ENCODE data around the gene CLRN2.
A peak's percentile ranks its signal among the peaks of the same experiment; 100 is the strongest.
"Not testable (repeated sequence)": the region's sequence is repeated elsewhere in the genome, so short reads cannot be mapped to it uniquely, and the experiment has no call there.

CLRN2 gene

DNA sequence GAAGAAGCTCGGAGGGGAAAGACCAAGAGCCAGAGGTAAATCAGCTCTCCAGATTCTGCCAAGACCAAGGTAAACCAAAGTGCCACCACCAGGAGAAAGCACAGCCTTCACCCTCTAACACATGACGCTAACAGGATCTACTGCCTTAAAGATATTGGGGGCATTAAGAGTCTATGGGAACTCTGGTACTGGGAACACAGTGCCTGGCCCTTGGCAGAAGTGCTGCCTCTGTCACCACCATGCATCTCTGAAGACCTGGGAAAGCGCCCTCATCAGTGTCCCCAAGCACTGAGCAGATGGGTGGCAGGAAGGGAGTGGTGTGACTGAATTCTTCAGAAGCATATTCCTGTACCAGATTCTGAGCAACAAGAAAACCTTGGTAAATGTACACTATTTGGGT lies 4.4 kb upstream of the CLRN2 start:
- no peak for DNase-seq

DNA sequence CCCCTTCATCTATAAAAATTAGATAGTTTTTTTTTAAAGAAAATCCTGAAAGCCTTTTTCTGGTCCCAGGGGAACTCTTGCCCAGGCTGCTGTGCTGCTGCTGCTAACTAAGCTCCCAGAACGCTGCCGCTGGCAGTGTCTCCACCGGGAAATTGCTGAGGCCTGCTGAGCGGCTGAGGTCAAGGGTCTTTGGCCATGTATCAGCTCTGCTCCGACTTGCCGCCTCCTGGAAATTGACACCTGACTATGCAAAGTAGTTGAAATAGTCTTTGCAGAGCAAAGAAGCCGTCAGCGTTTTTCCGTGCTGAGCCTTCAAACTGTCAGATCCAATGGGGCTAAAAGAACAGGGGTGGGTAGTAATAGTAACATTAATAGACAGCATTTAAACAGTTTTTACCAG lies 3.9 kb upstream of the CLRN2 start:
- no peak for DNase-seq

DNA sequence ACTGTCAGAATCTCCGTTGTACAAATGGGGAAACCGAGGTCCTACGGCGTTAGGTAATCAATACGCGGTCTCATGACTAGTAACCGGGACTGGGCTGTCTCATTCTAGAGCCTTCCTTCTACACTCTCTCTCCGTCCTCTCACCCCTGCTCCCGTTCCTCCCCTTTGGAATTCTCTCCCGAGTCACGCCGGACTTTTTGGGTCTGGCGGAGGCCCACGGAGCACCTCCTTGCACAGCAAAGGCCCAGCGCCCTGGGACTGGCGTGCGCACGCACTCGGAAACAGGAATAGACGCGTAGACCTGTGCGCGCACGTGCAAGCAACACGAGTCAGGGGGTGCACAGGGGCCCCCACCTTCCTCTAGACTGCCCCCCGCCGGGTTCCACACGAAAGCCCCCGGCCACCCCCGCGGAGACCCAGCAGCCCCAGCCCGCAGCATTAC lies 3.4 kb upstream of the CLRN2 start:
- peak; percentile 73 for DNase-seq

DNA sequence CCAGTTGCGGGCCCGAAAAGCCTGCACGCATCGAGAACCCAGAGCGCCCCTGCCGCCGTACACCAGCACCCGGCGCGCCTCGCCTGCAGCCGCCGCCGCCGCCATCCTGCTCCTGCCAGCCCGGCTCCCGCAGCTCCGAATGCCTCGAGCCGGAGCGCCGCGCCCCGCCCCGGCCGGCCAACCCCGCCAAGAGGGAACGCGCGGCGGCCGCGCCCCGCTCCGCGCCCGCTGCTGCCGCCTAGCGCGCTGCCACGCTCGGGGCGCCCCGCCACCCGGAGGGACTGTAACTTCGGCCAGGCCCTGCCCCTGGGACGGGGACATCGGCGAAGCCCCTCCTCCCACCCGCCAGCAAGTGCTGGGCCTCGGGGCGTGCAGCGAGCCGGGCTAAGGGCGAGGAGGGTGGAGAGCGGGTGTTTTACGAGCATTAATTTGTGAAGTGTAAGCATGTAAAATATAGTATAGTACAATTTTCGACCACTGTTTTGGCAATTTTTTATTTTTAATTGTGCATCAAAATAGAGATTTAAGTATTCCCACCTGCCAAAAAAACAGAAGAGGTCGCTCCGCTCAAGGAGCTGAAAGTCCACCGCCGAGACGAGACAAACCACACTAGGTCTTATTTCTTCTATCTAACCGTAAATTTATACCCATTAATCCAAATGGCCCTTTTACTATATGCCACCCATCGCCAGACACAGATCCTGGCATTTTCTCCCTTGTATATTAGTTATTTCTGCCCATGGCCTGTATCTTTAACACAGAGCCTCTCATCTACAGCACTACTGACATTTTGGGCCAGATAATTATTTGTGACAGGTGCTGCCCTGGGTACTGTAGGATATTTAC lies 2.8 kb upstream of the CLRN2 start, which contains the start of gene QDPR:
TSS of gene QDPR (minus strand) at position 141 of the 846 bp plus-strand sequence. CDS start at position 105, 36 bp downstream.
- peak; percentile 91 for DNase-seq

DNA sequence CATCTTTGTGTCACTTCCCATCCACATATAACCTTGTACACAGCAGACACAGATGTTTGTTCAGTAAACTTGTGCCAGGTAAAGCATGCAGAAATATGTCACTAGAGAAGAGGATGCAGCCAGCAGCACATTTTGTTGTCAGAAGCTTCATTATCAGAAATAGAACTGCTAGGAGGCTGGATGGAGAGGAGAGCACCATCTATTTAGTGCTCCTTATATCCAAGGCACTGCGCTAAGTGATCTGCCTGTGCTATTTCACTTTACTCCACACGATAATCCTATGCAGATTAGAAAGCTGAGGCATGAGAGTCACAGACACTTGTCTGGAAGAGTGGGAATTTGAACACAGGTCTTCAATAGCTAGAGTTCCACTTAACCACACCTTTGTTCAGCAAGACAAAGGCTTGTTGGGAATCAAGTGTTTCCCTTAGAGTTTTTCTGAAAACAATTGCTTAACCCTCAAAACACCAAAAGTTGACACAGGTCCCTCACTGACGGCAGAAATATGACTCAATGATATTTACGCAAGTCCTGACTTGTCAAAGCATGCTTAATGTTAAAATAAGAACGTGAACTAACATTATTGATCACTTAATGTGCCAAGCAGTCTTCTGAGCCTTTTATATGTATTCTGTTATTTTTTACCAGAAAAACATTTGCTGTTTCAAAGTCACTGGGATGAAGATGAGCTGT lies 1.8 kb upstream of the CLRN2 start:
- no peak for DNase-seq

DNA sequence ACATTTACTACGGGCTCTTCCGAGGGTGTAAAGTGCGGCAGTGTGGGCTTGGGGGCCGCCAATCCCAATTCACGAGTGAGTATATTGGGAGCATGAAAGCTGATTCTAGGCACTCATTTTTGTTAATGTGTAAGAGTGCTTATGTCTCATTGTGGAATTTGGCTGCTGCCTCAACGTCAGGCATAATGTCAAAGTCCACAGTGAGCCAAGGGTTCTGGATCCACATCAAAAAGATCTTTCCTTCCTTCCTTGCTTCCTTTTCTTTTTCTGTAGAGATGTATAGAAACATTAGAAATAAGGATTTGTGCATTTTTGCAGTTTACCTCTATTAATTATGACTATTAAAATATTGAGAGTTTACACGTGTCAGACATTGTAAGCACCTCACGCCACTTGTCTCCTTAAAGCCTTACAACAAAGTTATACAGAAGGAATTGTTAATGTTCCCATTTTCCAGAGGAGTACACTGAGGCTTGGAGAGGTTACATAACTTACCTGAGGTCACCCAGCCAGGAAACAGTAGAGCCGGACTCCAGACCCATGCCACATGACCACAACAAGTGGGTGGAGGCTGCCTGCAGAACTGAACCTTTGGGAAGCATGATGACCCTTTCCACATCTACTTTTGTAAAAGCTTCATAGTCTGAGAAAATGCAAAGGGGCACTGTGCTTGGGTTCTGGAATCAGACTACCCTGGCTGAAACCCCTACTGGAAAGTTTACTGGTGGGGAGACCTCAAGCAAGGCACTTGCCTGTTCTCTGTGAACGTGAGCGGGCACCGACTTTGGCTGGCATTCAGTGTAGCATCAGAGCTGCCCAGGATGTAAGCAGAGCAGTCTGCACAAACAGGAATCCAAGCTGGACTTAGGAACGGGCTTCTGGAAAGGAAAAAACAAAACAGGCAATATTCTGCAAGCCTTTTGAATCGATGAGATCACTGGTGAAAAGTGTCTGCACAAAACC lies 761 bp downstream of the CLRN2 start:
- no peak for DNase-seq

DNA sequence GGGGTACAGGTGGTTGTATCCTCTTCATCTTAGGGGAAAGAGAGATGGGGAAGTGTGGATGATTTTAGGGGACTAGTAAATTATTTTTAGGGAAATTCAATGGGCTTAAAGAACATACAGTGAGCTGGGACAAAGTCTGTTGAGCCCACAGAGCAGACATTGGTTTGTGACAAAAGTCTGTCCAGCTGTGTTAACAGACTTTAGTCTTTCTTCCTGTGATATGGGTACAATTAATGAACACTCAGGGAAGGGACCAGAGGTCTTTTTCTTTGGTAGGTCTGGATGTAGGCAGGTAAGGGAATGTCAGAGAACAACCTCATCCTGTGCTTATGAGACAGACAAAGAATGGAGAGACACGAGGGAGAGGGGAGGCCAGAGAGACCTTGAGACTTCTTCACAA lies 2.0 kb downstream of the CLRN2 start:
- DNase-seq: no peak

DNA sequence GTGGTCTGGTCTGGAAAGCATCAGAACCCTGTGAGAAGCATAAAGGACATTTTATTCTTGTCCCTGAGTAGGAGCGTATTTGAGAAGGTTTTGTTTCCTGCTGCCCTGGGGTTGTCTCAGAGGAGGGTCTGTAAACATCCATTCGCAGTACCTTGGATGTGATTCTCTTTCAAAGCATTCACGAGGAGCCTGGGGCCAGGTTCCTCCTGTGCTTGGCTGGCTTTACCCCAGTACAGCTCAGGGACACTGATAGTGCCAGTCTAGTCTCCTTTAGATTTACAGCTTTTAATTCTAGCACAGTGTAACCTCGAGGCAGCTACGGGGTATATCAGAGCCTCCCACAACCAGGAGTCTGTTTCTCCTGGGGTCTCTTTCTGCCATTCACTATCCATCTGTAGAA lies 2.7 kb downstream of the CLRN2 start:
- no peak for DNase-seq

DNA sequence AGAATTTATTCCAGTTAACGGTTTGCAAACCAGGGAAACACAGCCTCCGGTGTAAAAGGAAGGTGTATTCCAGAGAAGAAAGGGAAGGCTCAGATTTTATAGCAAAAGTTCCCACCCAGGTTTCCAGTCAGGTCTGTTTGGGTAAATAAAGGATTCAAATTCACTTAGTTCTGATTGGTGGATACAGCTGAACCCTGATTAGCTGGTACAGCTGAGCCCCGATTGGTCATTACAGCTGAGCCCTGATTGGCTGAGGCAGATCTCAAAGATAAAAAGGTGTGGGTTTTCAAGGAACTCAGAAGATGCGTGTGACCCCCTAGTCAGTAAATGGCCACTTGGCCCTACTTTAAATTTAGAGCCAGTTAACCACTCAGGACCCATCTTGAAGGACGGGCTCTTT lies 6.6 kb downstream of the CLRN2 start:
- DNase-seq: no peak

DNA sequence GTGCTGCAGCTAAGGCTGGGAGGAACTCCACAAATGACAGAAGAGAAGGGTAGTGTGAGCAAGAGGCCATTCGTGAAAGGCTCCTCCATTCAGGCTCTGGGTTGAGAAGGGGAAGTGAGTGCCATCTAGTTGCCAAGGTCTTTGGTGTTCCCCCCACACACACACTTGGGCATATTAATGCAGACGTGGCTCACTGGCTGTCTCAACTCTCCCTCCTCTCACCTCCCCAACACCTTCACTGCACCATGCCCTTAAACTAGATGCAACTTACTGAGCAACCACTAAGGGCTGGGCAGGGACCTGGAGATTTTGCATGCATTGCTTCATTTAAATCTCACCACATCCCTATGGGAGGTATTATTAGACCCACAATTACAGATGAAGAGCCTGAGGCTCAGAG lies 8.7 kb downstream of the CLRN2 start:
- no peak for DNase-seq

DNA sequence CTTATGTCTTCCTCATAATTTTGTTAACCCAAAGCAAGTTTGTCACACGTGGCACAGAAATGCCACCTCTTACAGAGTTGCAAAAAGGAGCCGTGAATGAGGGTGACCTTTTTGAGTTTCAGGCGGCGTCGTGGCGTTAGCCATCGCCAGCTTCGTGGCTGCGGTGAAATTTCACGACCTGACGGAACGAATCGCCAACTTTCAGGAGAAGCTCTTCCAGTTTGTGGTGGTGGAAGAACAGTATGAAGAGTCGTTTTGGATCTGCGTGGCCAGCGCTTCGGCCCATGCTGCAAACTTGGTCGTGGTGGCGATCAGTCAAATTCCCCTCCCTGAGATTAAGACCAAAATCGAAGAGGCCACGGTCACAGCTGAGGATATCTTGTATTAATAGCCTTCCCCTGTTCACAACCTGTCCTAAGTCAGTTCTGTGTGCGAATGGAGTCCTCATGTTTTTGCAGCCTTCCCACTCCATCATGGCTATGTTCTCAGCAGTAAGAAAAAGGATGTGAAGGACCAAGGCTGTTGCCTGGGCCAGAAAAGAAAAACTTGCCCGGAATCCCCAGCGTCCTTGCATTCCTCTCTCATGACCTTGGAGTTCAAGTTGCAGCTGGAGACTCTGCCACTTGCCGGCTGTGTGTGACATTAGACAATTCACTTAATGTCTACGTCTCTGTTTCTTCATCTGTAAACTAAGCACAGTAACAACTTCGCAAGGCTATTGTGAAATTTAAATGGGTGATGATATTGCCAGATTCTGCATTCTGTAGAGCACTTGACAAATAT lies 11.9 kb downstream of the CLRN2 start:
- no peak for DNase-seq

DNA sequence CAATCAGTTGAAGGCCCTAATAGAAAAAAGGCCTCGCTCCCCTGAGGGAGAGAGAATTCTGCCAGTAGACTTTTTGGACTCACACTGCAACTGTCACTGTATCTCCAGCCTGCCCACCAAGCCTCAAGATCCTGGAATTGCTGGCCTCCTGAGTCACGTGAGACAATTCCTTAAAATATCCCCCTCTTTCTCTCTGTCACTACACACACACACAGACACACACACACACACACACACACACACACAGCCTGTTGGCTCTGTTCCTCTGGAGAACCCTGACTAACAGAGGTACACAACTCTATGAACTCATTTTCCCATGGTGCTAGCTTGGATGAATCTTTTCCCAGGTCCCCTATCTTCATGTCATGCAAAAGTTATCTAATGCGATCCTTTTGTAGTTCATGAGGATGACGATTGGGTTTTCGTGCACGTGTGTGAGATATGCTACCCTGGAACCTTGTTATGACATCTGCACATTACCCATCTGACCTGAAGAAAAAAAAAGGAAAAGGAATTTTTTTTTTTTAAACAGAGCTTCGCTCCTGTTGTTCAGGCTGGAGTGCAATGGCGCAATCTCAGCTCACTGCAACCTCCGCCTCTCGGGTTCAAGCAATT lies 13.7 kb downstream of the CLRN2 start:
- no peak for DNase-seq

DNA sequence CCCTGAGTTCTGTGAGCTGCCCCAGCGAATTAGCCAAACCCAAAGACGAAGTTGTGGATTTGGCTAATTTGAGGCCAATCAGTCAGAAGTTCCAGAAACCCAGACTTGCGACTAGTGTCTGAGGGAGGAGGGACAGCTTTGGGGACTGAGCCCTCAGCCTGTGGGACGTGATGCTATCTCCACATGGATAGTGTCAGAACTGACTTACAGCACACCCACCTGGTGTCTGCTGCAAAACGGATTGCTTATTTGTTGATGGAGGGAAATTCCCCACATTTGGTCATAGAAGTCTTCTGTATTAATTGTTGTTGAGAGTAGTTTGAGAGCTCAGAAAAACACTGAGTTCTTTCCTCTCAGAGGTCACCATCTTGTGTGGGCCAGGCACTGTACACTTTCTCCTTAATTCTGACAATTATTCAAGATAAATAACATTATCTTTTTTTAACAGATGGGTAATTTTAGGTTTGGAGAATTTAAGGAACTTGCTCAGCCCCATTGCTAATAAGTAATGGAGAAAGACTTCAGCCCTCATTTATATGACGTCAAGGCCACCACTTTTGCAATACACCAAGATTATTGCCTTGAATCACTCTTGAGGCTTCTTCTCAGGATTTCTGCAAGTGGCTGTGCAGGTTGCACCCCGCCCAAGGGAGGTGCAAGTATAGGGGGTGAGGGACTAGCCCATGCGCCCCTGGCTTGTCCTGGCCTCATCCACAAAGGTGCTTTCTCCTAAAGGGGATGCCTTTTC lies 16.7 kb downstream of the CLRN2 start:
- no peak for DNase-seq

DNA sequence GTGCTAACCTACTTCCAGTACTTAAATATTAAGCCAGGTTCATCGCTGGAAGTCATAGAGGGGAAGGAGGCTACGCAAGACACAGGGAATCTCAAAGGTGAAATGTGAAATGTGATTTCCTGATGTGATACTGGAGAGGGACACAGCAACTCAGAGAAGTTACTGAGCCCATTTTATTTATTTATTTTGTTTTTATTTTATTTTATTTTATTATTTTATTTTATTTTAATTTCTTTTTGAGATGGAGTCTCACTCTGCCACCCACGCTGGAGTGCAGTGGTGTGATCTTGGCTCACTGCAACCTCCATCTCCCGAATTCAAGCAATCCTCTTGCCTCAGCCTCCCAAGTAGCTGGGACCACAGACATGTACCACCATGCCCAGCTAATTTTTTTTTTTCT lies 19.7 kb downstream of the CLRN2 start:
- no peak for DNase-seq

DNA sequence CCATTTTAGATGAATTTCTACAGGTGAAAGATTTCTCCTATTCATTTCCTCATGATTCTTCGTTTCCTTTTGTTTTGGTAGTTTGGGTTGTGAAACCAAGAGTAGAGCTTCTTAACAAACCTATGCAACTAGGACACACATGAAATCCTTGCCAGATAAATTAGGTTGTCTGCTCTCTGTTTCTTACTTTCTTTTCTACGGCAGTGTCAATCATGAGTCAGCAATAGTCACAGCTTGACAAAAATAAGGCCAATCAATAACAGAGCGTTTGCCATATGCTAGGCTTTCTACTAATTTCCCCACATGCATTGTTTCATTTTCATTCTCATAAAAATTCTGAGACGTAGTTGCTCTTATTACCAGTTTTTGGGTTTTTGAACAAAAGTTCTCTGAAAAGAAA lies 20.3 kb downstream of the CLRN2 start:
- DNase-seq: no peak

DNA sequence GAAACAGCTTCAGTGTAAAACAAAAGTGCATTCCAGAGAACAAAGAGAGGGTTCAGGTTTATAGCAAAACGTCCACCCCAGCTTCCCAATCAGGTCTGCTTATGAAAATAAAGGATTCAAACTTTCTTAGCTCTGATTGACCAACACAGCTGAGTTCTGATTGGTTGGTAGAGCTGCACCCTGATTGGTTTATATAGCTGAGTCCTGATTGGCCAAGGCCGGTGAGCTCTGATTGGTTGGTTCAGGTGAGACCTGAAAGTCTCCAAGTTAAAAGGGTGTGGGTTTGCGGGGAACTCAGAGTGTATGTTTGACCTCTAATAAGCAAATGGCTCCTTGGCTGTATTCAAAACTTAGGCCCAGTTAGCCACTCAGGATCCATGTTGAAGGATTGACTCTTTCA lies 20.9 kb downstream of the CLRN2 start:
- peak; percentile 15 for DNase-seq

DNA sequence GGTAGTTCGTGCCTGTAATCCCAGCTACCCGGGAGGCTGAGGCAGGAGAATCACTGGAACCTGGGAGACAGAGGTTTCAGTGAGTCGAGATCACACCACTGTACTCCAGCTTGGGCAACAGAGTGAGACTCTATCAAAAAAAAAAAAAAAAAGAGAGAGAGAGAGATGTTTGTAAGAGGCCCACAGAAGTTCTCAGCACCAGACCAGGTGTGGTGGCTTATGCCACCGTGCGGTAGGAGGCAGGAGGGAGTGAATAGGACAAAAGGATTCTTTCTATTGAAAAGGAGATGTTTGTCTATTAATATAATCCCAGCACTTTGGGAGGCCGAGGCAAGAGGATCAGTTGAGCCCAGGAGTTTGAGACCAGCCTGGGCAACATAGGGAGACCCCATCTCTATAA lies 22.1 kb downstream of the CLRN2 start:
- not testable (repeated sequence) for DNase-seq

DNA sequence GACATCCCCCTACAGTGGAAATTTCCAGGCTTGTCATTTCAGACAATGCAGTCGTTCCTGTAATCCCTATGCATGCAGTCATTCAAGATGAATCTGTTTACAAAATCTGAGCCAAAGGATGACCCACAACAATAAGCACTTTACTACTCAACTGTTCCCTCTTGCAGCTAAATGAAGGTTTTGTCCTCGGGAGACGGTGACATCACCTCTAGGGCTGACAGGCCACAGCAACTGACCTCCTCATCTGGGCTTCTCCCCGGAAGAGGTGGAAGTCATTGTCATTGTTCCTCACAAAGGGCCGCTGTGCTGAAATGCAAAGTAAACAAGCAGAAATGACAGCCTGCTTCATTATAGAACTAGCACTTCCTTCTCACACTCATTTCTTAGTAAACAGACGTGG lies 29.2 kb downstream of the CLRN2 start:
- DNase-seq: no peak

DNA sequence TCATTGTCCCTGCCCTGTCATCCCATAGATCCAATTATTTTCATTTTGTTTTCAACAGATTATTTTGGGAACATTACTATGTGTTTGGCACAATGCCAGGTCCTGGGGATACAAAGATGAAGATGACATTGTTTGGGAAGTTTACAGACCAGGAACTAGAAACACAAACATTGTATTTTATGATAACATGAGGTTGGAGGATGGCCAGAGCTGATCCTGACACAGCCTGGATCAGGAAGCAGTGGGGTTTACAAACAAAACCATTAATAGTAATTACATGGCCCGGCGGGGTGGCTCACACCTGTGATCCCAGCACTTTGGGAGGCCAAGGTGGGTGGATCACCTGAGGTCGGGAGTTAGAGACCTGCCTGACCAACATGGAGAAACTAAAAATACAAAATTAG lies 29.9 kb downstream of the CLRN2 start:
- DNase-seq: no peak

DNA sequence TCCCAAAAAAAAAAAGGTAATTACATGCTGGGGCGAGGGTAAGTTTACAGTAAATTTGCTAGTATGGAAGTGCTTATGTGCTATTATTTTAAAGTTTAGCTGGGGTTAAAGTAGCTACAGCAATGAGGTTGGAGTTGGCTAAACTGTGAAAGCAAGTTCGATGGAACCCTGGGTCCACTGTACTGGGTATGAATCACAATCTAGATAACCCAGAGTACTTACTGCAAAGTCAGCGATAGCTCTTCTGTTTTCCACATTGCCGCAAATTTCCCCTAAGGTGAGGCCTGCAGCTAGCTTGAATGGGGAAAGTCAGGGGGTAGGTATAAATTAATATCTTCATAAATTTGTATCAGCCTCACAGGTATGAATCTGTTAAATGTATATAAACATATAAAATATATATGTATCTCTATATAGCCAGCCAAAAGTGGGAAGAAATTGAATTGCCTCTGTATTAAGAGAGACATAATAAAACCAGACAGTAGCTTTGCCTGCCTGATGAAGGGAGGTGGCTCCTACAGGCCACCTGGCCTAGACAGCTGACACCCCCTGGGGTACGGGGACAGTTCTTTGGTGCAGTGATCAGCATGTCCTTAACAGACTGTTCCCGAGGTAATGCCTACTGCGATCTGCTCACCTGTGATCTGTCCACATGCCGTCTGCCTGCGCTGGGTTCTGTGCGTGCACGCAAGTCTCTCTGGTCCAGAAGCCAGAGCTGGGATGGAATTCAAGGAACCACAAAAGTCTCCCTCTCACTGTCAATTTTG lies 30.6 kb downstream of the CLRN2 start:
- no peak for DNase-seq

Measured in activated CD4-positive, alpha-beta T cell treated with anti-CD3 and anti-CD28 coated beads, Interleukin-2, Interleukin-6, amounts not matched to agents 100 ng/mL and 50 ng/mL, durations not matched to agents 16 hours and 8 hours (primary cell).